ENCODE measurements around the gene LRRC8E.

- peak; percentile 60 to 71 for TF ChIP-seq POLR2A (IDR thresholded peaks at IDR 0.05)
- no peak for TF ChIP-seq CTCF (IDR thresholded peaks at IDR 0.05)
Measured at GRCh38 chr19:7943444-7944176, 55.3 kb downstream of the LRRC8E start, which contains the start of gene TIMM44.

Data from sigmoid colon (tissue), 3 donors.